OCI-LY1 (cell line): Measurements from ENCODE around the gene GLT6D1.

Experiments used
- H2AFZ ChIP-seq: fragments of 200-600 bp; sonication (generic), shearing (Covaris generic); 2 replicates; pipeline ENCODE4 v1.6.0; 2014; ENCODE audit warnings: antibody characterized with exemption, mild to moderate bottlenecking, low read length
- H3F3A ChIP-seq: fragments of 200-600 bp; sonication (generic), shearing (Covaris generic); 2 replicates; pipeline ENCODE4 v1.6.0; 2014; ENCODE audit warnings: mild to moderate bottlenecking, antibody characterized with exemption, low read length, moderate library complexity; ENCODE audit not compliant: insufficient read depth
- H3K27ac ChIP-seq: fragments of 200-600 bp; sonication (generic); 2 replicates; pipeline ENCODE4 v1.5.1; 2014; ENCODE audit warnings: low read length, mixed run types, mild to moderate bottlenecking, low read depth; ENCODE audit not compliant: poor library complexity, severe bottlenecking
- H3K27me3 ChIP-seq: fragments of 200-600 bp; sonication (generic); 2 replicates; pipeline ENCODE4 v1.6.0; 2014; ENCODE audit warnings: antibody characterized with exemption, mild to moderate bottlenecking, low read length, moderate library complexity; ENCODE audit not compliant: insufficient read depth
- H3K36me3 ChIP-seq: fragments of 200-600 bp; sonication (generic); 2 replicates; pipeline ENCODE4 v1.6.1; 2014; ENCODE audit warnings: mild to moderate bottlenecking, antibody characterized with exemption, low read length, moderate library complexity, mixed read lengths; ENCODE audit not compliant: insufficient read depth
- H3K4me1 ChIP-seq: fragments of 200-600 bp; sonication (generic); 2 replicates; pipeline ENCODE4 v1.5.1; 2014; ENCODE audit warnings: mild to moderate bottlenecking, low read length, moderate library complexity; ENCODE audit not compliant: insufficient read depth, severe bottlenecking
- H3K4me2 ChIP-seq: fragments of 200-600 bp; sonication (generic), shearing (Covaris generic); 2 replicates; pipeline ENCODE4 v1.6.1; 2014; ENCODE audit warnings: low read length
- H3K4me3 ChIP-seq: fragments of 200-600 bp; sonication (generic); 2 replicates; pipeline ENCODE4 v1.5.1; 2014; ENCODE audit warnings: low read length, low read depth, mild to moderate bottlenecking, mixed read lengths; ENCODE audit not compliant: poor library complexity, severe bottlenecking
- H3K79me2 ChIP-seq: fragments of 200-600 bp; shearing (Covaris generic); 2 replicates; pipeline ENCODE4 v1.6.1; 2016; ENCODE audit warnings: mixed run types, low read length, mixed read lengths; ENCODE audit not compliant: insufficient read depth
- H3K9ac ChIP-seq: fragments of 200-600 bp; sonication (generic), shearing (Covaris generic); 2 replicates; pipeline ENCODE4 v1.6.1; 2014; ENCODE audit warnings: mild to moderate bottlenecking, low read length, mixed read lengths
- H3K9me2 ChIP-seq: fragments of 200-600 bp; sonication (generic), shearing (Covaris generic); 2 replicates; pipeline ENCODE4 v1.6.1; 2014; ENCODE audit warnings: low read depth, mild to moderate bottlenecking, low read length, mixed read lengths
- H3K9me3 ChIP-seq: fragments of 200-600 bp; shearing (Covaris generic); 2 replicates; pipeline ENCODE4 v1.6.1; 2014; ENCODE audit warnings: low read length, mixed read lengths
- H4K20me1 ChIP-seq: fragments of 200-600 bp; sonication (generic), shearing (Covaris generic); 2 replicates; pipeline ENCODE4 v1.6.0; 2016; ENCODE audit warnings: mild to moderate bottlenecking, low read length; ENCODE audit not compliant: insufficient read depth
- CTCF ChIP-seq: fragments of 200-600 bp; sonication (generic), shearing (Covaris generic); IDR thresholded peaks from 2 replicates; pipeline ENCODE4 v1.5.1; 2017; ENCODE audit warnings: mild to moderate bottlenecking, antibody characterized with exemption, low read length, moderate library complexity, mixed read lengths
- EZH2 ChIP-seq: fragments of 200-600 bp; sonication (generic), shearing (Covaris generic); IDR thresholded peaks from 2 replicates; pipeline ENCODE4 v1.8.0; 2017; ENCODE audit warnings: borderline replicate concordance, mixed run types, mild to moderate bottlenecking, antibody characterized with exemption, low read length, moderate library complexity, mixed read lengths

GLT6D1 gene

GRCh38 chr9:135605238-135605781 is 34.0 kb downstream of the GLT6D1 start:
- Histone ChIP-seq H3K4me3 (no peak overlapping the region), H3K36me3 (no peaks in the 10 kb centered on the region), H3K27ac (no peak overlapping the region), H3K9me3 (no peaks in the 10 kb centered on the region), H3K9ac (no peak overlapping the region), H2AFZ (no peak overlapping the region), H3K9me2 (no peaks in the 10 kb centered on the region), H4K20me1 (no peaks in the 10 kb centered on the region), H3K4me1 (no peaks in the 10 kb centered on the region), H3K27me3 (no peaks in the 10 kb centered on the region), H3F3A (no peaks in the 10 kb centered on the region), H3K79me2 (no peaks in the 10 kb centered on the region), H3K4me2 (no peak overlapping the region)
- TF ChIP-seq EZH2 (no peak), CTCF (no peak)

DNA sequence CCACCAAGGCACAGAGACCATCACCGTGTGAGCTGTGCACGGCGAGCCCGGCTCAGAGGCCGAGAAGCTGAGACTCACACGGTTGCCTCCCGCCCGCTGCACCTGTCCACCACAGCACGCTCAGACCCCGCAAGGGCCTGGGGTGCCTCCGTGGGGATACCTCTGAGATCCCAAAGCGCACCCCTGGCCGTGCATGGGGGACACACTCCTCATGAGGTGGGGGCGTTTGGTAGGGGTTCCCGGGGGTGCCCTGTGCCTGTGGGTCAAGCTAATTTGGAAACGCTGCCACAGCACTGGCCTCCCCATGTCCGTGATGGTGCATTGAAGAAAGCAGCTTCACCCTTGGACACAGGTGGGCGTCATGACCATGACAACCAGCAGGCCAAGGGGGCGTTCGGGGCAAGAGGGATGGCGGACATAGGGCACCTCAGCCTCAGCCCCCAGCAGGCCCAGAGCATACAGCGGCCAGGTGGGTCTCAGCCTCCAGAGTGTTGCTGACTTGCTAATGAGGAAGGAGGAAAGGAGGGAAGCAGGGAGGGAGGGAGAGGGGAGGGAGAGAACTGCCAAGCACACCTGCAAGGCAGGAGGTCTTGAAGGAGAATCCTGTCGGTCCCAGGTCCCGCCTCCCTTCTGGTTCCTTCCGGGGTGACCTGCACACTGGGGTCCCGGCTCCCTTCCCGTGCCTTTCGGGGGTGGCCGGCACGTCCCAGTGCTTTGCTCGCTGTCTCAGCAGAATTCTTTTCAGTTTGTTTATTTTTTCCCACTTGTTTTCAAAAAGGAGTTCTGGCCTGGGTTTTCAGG is 34.7 kb downstream of the GLT6D1 start:
- Histone ChIP-seq H3K4me2 (no peak overlapping the region), H3F3A (no peaks in the 10 kb centered on the region), H3K9ac (no peak overlapping the region), H3K36me3 (no peaks in the 10 kb centered on the region), H3K27me3 (no peaks in the 10 kb centered on the region), H3K9me3 (no peaks in the 10 kb centered on the region), H3K4me1 (no peaks in the 10 kb centered on the region), H3K4me3 (no peak overlapping the region), H3K27ac (no peak overlapping the region), H3K79me2 (no peaks in the 10 kb centered on the region), H2AFZ (no peak overlapping the region), H3K9me2 (no peaks in the 10 kb centered on the region), H4K20me1 (no peaks in the 10 kb centered on the region)
- TF ChIP-seq EZH2 (no peak), CTCF (no peak)

DNA sequence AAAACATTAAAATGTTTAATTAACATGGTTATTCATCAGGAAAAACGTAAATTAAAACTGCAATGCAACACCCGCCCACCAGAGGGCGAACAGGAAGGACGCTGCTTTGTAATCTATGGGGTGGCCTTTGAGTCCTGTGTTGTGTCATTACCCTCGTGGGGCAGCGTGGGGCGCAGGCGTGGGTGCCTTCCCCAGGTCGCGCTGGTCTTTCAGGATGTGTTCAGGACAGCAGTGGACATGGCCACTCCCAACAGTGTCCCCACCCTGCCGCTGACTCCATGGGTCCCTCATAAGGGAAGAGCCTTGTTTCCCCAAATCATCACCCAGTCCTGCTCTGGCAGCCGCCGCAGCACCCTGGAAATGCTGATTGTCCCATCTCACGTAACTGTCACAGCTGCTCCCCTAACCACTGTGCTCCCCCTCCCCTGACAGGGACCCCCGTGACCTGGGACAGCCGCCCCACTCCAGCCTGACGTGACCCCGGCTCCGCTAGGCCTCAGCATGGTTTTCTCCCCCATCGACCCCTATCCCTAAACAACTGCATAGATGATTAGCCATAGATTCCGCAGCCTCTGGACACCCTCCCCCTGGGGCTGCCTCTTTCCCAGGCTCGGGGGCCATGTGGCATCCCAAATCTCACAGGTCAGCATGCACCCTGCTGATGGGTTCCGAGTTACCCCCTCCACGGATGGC is 36.4 kb downstream of the GLT6D1 start:
- H4K20me1 ChIP-seq, result no peaks in the 10 kb centered on the region
- H2AFZ ChIP-seq, result no peak overlapping the region
- no peaks in the 10 kb centered on the region for H3K79me2 ChIP-seq
- no peaks in the 10 kb centered on the region for H3K4me1 ChIP-seq
- no peaks in the 10 kb centered on the region for H3K27me3 ChIP-seq
- H3K4me3 ChIP-seq, result no peak overlapping the region
- H3K27ac ChIP-seq, result no peak overlapping the region
- no peaks in the 10 kb centered on the region for H3K36me3 ChIP-seq
- H3K9ac ChIP-seq, result no peak overlapping the region
- no peak overlapping the region for H3K4me2 ChIP-seq
- no peaks in the 10 kb centered on the region for H3K9me3 ChIP-seq
- no peak for TF ChIP-seq EZH2
- TF ChIP-seq CTCF, result peak; percentile 63
- H3F3A ChIP-seq, result no peaks in the 10 kb centered on the region
- H3K9me2 ChIP-seq, result no peaks in the 10 kb centered on the region
